Adipose tissue (tissue), 3 donors: Measurements from ENCODE around the gene SLC8A2. TPM values are rescaled to one million over a fixed set of nuclear protein-coding genes. Genes with fewer than 3 reads are reported as not detected.
"Not testable (repeated sequence)": the region's sequence is repeated elsewhere in the genome, so short reads cannot be mapped to it uniquely, and the experiment has no call there.

Experiments used
- H3K27ac ChIP-seq: one replicate; pipeline ENCODE4 v1.5.1; 2013; ENCODE audit warnings: low read depth, low read length
- whole genome bisulfite sequencing, 3 donors: extraction: QIAGEN DNeasy Blood & Tissue Kit; methylation state at CpG; one replicate each; pipeline ENCODE4 v1.1.7; 2013; 5-methylcytosine and 5-hydroxymethylcytosine counted together
- polyA plus RNA-seq, 3 donors: library from polyadenylated mRNA; stranded (reverse); fragments of 200-250 nt; gene quantifications; one replicate each; pipeline ENCODE4 v1.2.3, GENCODE V29; 2013
- donor health status: healthy with polysubstance abuse.
- donor health status: Bipolar disorder and iron deficiency.
- donor health status: healthy.

Gene SLC8A2
- polyA plus RNA-seq, 3 donors = 0.28 to 1.9 TPM; not detected in 1

GRCh38 chr19:47427241-47428176 lies 44.2 kb downstream of the SLC8A2 start:
- WGBS, 3 donors = 7 to 8% (median 8%) methylated on average over 17 of the region's 17 CpGs

GRCh38 chr19:47423203-47423882 lies 48.4 kb downstream of the SLC8A2 start:
- no peak overlapping the region for H3K27ac ChIP-seq
- 10 to 21% (median 13%) methylated on average over 19 of the region's 19 CpGs for WGBS, 3 donors

More at GRCh38 chr19:47427241-47428176, 44.2 kb downstream of the SLC8A2 start:
- H3K27ac ChIP-seq = no peak overlapping the region

GRCh38 chr19:47422417-47423163 lies 49.1 kb downstream of the SLC8A2 start:
- no peak overlapping the region for H3K27ac ChIP-seq
- WGBS, 3 donors = 6 to 13% (median 13%) methylated on average over 1 of the region's 1 CpG

GRCh38 chr19:47421844-47422395 lies 49.8 kb downstream of the SLC8A2 start:
- 3 to 4% (median 4%) methylated on average over 26 to 31 of the region's 31 CpGs for WGBS, 3 donors
- H3K27ac ChIP-seq = no peak overlapping the region

- 8 to 12% (median 11%) methylated on average over 16 of the region's 16 CpGs for WGBS, 3 donors
- H3K27ac ChIP-seq = no peak overlapping the region
Observed at GRCh38 chr19:47421244-47421786, 50.4 kb downstream of the SLC8A2 start.

- WGBS, 3 donors = 8 to 12% (median 10%) methylated on average over 18 to 19 of the region's 19 CpGs
Observed at GRCh38 chr19:47419789-47420188, 51.9 kb downstream of the SLC8A2 start.

GRCh38 chr19:47419030-47419783 lies 52.5 kb downstream of the SLC8A2 start, which contains the start of gene MEIS3:
Gene MEIS3 (minus strand): TSS chr19:47419527. CDS start chr19:47419081, 446 bp downstream.
- H3K27ac ChIP-seq = no peak within 1 kb of the TSS
- 1% methylated on average over 38 to 64 of the region's 70 CpGs for WGBS, 3 donors

More at GRCh38 chr19:47419789-47420188, 51.9 kb downstream of the SLC8A2 start:
- no peak overlapping the region for H3K27ac ChIP-seq

GRCh38 chr19:47418692-47419029 lies 53.0 kb downstream of the SLC8A2 start:
- no peak overlapping the region for H3K27ac ChIP-seq
- WGBS, 3 donors = 0 to 2% (median 1%) methylated on average over 4 to 9 of the region's 9 CpGs

- 5 to 8% (median 6%) methylated on average over 34 of the region's 34 CpGs for WGBS, 3 donors
- H3K27ac ChIP-seq = no peak overlapping the region
Observed at GRCh38 chr19:47417746-47418691, 53.7 kb downstream of the SLC8A2 start.

- WGBS, 3 donors = 11 to 32% (median 23%) methylated on average over 16 to 18 of the region's 18 CpGs
- H3K27ac ChIP-seq = no peak overlapping the region
Observed at GRCh38 chr19:47417107-47417745, 54.5 kb downstream of the SLC8A2 start.

GRCh38 chr19:47416643-47416985 lies 55.1 kb downstream of the SLC8A2 start:
- 34 to 58% (median 53%) methylated on average over 12 of the region's 12 CpGs for WGBS, 3 donors
- no peak overlapping the region for H3K27ac ChIP-seq

- no peak overlapping the region for H3K27ac ChIP-seq
- WGBS, 3 donors = 82 to 93% (median 91%) methylated on average over 21 of the region's 21 CpGs
Observed at GRCh38 chr19:47415953-47416642, 55.6 kb downstream of the SLC8A2 start.

- no peak overlapping the region for H3K27ac ChIP-seq
- WGBS, 3 donors = 46 to 75% (median 72%) methylated on average over 15 to 21 of the region's 21 CpGs
Observed at GRCh38 chr19:47414469-47414868, 57.2 kb downstream of the SLC8A2 start.

GRCh38 chr19:47413941-47414340 lies 57.8 kb downstream of the SLC8A2 start:
- H3K27ac ChIP-seq = no peak overlapping the region
- WGBS, 3 donors = 88 to 95% (median 94%) methylated on average over 16 of the region's 16 CpGs

- 61 to 84% (median 76%) methylated on average over 9 of the region's 9 CpGs for WGBS, 3 donors
- H3K27ac ChIP-seq = not testable (repeated sequence)
Observed at GRCh38 chr19:47411696-47412095, 60.0 kb downstream of the SLC8A2 start.

- WGBS, 3 donors = 78 to 87% (median 78%) methylated on average over 8 of the region's 8 CpGs
- H3K27ac ChIP-seq = no peak overlapping the region
Observed at GRCh38 chr19:47411101-47411500, 60.6 kb downstream of the SLC8A2 start.
